ENCODE measurements around the gene VRK3. TPM values are rescaled to one million over a fixed set of nuclear protein-coding genes. Genes with fewer than 3 reads are reported as not detected.

The VRK3 gene
- total RNA-seq, 6 donors from 2014 or later: 28.6 to 82.8 (median 38.4) TPM

- Histone ChIP-seq H3K27me3 (no peaks in the 10 kb centered on the region), H3K4me3 (no peak overlapping the region), H3K27ac (no peak overlapping the region), H3K36me3 (no peaks in the 10 kb centered on the region), H3K4me1 (peaks cover 5 to 12% (median 9%) of the 10 kb centered on the region in 4 donors), H3K9me3 (no peaks in the 10 kb centered on the region)
- DNase-seq (no peak), ATAC-seq (ENCODE audit: low FRiP score in 2 of 2) (no peak)
- WGBS, 2 donors: 51 to 59% methylated on average over 5 to 7 of the region's 7 CpGs
- TF ChIP-seq POLR2AphosphoS5 (IDR thresholded peaks at IDR 0.05) (no peak), EP300 (IDR thresholded peaks at IDR 0.05) (no peak), POLR2A (IDR thresholded peaks at IDR 0.05) (no peak)
- TF ChIP-seq, protein P1, sequence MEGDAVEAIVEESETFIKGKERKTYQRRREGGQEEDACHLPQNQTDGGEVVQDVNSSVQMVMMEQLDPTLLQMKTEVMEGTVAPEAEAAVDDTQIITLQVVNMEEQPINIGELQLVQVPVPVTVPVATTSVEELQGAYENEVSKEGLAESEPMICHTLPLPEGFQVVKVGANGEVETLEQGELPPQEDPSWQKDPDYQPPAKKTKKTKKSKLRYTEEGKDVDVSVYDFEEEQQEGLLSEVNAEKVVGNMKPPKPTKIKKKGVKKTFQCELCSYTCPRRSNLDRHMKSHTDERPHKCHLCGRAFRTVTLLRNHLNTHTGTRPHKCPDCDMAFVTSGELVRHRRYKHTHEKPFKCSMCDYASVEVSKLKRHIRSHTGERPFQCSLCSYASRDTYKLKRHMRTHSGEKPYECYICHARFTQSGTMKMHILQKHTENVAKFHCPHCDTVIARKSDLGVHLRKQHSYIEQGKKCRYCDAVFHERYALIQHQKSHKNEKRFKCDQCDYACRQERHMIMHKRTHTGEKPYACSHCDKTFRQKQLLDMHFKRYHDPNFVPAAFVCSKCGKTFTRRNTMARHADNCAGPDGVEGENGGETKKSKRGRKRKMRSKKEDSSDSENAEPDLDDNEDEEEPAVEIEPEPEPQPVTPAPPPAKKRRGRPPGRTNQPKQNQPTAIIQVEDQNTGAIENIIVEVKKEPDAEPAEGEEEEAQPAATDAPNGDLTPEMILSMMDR (IDR thresholded peaks at IDR 0.05): no peak
Observed at GRCh38 chr19:49939721-49940481, 85.3 kb downstream of the VRK3 start.

GRCh38 chr19:49938662-49939061 lies 86.5 kb downstream of the VRK3 start:
- peaks cover 5 to 12% (median 9%) of the 10 kb centered on the region in 4 donors for H3K4me1 ChIP-seq

GRCh38 chr19:49937750-49938381 lies 87.3 kb downstream of the VRK3 start:
- TF ChIP-seq EP300 (IDR thresholded peaks at IDR 0.05) (no peak), POLR2A (IDR thresholded peaks at IDR 0.05) (no peak)
- TF ChIP-seq, protein P1 (IDR thresholded peaks at IDR 0.05): peak; percentile 89 to 93 (median 91)
- H3K4me3 ChIP-seq: peak overlapping the region in 1 of 4 donors; percentile 29
- no peaks in the 10 kb centered on the region for H3K27me3 ChIP-seq
- 21 to 35% methylated on average over 21 to 34 of the region's 35 CpGs for WGBS, 2 donors
- DNase-seq (peak; percentile 80 to 96), ATAC-seq (ENCODE audit: low FRiP score in 2 of 2) (peak; percentile 87 to 94)
- no peak overlapping the region for H3K27ac ChIP-seq
- no peaks in the 10 kb centered on the region for H3K9me3 ChIP-seq
- H3K36me3 ChIP-seq: peaks cover 0 to 2% (median under 1%) of the 10 kb centered on the region in 4 donors
- H3K4me1 ChIP-seq: peaks cover 5 to 12% (median 9%) of the 10 kb centered on the region in 4 donors

More at GRCh38 chr19:49938662-49939061, 86.5 kb downstream of the VRK3 start:
- ATAC-seq (ENCODE audit: low FRiP score in 2 of 2) (no peak), DNase-seq (no peak)
- no peak overlapping the region for H3K4me3 ChIP-seq
- H3K9me3 ChIP-seq: no peaks in the 10 kb centered on the region
- no peak overlapping the region for H3K27ac ChIP-seq
- WGBS, 2 donors: 80 to 84% methylated on average over 4 of the region's 4 CpGs
- H3K36me3 ChIP-seq: no peaks in the 10 kb centered on the region
- H3K27me3 ChIP-seq: no peaks in the 10 kb centered on the region
- TF ChIP-seq, protein P1 (IDR thresholded peaks at IDR 0.05): no peak
- TF ChIP-seq POLR2A (IDR thresholded peaks at IDR 0.05) (no peak), EP300 (IDR thresholded peaks at IDR 0.05) (no peak), POLR2AphosphoS5 (IDR thresholded peaks at IDR 0.05) (no peak)

DNA sequence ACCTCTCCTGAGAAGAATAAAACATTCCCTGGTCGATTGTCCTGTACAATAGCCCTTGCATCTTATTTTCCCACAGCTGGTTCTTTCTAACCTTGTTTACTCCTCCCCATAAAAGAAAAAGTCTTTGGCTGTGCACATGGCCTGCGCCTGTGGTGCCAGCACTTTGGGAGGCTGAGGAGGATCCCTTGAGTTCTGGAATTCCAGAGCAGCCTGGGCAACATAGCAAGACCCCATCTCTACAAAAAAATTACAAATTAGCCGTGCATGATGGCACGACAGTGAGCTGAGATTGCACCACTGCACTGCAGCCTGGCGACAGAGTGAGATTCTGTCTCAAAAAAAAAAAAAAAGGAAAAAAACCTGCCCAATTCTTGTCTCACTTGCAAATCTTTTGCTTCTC lies 88.6 kb downstream of the VRK3 start:
- H3K27me3 ChIP-seq: no peaks in the 10 kb centered on the region

More for the DNA sequence above, 88.6 kb downstream of the VRK3 start:
- TF ChIP-seq, protein P1 (IDR thresholded peaks at IDR 0.05): no peak
- TF ChIP-seq POLR2A (IDR thresholded peaks at IDR 0.05) (no peak), POLR2AphosphoS5 (IDR thresholded peaks at IDR 0.05) (no peak), EP300 (IDR thresholded peaks at IDR 0.05) (no peak)
- no peak for DNase-seq
- Histone ChIP-seq H3K36me3 (peaks cover 0 to 4% (median 1%) of the 10 kb centered on the region in 4 donors), H3K4me1 (peaks cover 5 to 12% (median 9%) of the 10 kb centered on the region in 4 donors), H3K4me3 (no peak overlapping the region), H3K9me3 (no peaks in the 10 kb centered on the region), H3K27ac (no peak overlapping the region)
- ATAC-seq (ENCODE audit: low FRiP score in 2 of 2): no peak
- WGBS, 2 donors: 66 to 71% methylated on average over 5 of the region's 5 CpGs

All from upper lobe of left lung (tissue), 6 donors.